NCI-H524 treated with DMSO at 0.1 percent for 48 hours (cell line): ENCODE measurements around the gene ARAP2.
A peak's percentile ranks its signal among the peaks of the same experiment; 100 is the strongest.
"Not testable (repeated sequence)": the region's sequence is repeated elsewhere in the genome, so short reads cannot be mapped to it uniquely, and the experiment has no call there.

ENCODE experiments used
- DNase-seq: peaks from one replicate; lab custom pipeline; 2025; lab: John Stamatoyannopoulos, UW

Gene ARAP2

DNA sequence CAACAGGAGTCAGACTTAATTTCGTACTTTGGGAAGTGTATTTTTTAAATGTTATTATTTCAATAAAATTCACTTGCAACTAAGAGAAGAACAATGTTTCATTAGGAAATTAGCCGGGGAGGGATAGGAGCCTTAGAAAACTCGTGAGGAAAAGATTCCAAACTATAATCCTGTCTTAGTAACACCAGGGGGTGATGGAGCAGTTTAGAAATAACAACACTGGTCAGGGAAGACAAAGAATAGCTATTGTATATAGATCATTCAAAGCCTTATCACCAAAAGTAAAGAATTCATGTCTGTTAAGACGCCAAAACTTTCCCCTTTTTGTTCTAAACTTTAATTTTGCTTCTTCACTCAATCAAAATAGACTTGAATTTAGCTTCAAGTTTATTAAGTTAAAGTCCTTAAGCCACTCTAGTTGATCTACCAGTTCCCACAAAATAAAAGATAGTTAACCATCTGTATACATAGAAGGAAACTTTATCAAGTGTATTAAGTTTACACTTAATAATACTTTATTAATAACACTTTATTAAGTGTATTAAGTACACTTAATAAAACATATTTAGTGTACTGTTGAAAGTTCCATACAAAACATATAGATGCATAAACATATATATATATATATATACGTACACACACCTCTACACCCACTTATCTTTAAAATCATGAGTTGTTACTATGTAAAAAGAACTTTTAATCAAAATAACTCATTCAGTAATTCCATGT lies 60.5 kb downstream of the ARAP2 start:
- DNase-seq, result no peak

- no peak for DNase-seq
Observed at GRCh38 chr4:36183232-36183631, 61.1 kb downstream of the ARAP2 start.

GRCh38 chr4:36182315-36182714 lies 62.0 kb downstream of the ARAP2 start:
- DNase-seq, result not testable (repeated sequence)

DNA sequence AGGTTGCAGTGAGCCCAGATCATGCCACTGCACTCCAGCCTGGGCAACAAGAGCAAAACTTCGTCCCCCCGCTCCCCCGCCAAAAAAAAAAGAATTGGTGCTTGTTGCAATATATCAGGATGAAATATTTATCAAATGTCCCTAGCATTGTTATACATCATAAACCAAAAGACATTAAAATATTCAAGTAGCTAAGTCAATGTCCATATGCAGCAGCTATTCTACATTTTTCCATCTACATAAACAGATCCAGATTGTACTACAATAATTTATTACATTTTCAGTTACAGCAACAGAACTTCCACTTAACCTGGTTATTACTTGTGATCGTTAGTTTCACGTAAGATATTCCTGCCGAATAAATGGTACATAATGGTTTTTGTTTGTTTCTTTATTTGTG lies 64.1 kb downstream of the ARAP2 start:
- DNase-seq, result no peak

GRCh38 chr4:36178484-36178883 lies 65.8 kb downstream of the ARAP2 start:
- DNase-seq, result no peak

- DNase-seq, result no peak
Observed at GRCh38 chr4:36177946-36178345, 66.4 kb downstream of the ARAP2 start.

DNA sequence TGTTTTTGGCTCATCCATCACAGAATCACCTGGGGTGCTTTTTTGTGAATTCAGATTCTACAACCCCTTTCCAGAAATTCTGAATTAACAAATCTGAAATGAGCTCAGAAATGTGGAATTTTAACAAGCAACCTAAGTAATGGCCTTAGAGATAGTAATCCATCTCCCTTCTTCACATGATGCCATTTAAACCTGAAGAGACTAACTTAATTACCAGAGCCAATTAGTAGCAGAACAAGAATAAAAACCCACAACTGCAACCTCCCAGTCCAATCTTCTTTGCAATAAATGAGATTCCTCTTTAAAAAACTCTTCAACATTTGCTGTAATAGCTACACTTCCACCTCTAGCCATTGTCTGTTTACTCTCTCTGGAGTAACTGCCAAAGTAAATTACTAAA lies 69.7 kb downstream of the ARAP2 start:
- DNase-seq, result no peak

- no peak for DNase-seq
Observed at GRCh38 chr4:36173905-36174304, 70.4 kb downstream of the ARAP2 start.

GRCh38 chr4:36172656-36173055 lies 71.7 kb downstream of the ARAP2 start:
- no peak for DNase-seq

- DNase-seq, result no peak
Observed at GRCh38 chr4:36168127-36168878, 76.0 kb downstream of the ARAP2 start.

GRCh38 chr4:36165631-36166005 lies 78.7 kb downstream of the ARAP2 start:
- DNase-seq, result no peak

- DNase-seq, result no peak
Observed at GRCh38 chr4:36164900-36165630, 79.2 kb downstream of the ARAP2 start.

GRCh38 chr4:36163198-36163597 lies 81.1 kb downstream of the ARAP2 start:
- no peak for DNase-seq

DNA sequence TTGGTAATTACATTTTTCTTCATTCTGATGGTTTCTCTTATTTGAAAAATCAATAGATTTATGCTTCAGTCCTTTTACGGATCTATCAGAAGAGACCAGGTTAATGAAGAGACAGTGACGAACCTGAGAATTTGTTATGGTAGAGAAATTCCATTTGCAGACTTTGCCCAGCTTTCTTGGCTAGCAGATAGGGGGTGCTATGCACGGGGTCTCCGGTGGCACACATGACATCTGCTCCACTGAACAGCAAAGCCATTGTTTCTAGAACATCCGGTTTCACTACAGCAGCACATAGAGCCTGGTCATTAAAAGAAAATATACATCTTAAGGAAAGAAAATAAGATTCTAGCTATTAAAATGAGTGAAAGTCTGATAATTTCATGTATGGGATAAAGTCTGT lies 85.1 kb downstream of the ARAP2 start:
- DNase-seq, result no peak

DNA sequence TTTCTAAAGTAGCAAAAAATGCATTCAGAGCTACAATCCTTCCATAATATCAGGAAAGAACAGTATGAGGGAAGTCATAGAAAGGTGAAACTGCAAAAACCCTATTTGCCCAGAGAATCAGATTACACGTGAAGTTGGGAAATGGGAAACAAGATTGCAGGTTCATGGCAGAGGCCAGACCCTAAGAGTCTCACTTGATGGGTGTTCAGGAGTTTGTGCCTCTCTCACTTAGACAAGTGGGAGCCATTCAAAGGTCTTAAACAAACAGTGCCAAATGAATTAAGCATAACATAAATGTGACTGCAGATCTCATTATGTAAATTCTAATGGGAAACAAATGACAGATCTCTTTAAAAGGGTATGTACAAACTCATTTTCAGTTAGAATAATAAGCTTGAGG lies 91.6 kb downstream of the ARAP2 start:
- DNase-seq, result no peak

GRCh38 chr4:36142504-36142903 lies 101.8 kb downstream of the ARAP2 start:
- no peak for DNase-seq

GRCh38 chr4:36141186-36141585 lies 103.1 kb downstream of the ARAP2 start:
- no peak for DNase-seq

- no peak for DNase-seq
Observed at GRCh38 chr4:36140421-36140820, 103.9 kb downstream of the ARAP2 start.

DNA sequence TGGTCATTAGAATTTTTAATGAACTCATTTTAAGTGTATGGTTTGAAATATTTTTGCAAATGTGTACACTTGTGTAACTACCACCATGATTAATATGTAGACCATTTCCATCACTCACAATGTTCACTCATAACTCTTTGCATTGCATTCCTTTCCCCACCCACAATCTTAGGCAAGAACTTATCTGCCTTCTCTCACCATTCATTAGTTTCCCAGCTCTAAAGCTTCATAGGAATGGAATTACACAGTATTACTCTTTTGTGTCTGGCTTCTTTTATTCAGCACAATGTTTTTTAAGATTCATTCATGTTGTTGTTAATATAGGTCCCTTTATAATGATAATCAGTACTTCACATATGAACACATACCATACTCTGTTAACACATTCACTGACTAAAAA lies 106.1 kb downstream of the ARAP2 start:
- DNase-seq, result no peak

- DNase-seq, result no peak
Observed at GRCh38 chr4:36137336-36137735, 107.0 kb downstream of the ARAP2 start.

GRCh38 chr4:36133658-36134057 lies 110.7 kb downstream of the ARAP2 start:
- DNase-seq, result no peak

DNA sequence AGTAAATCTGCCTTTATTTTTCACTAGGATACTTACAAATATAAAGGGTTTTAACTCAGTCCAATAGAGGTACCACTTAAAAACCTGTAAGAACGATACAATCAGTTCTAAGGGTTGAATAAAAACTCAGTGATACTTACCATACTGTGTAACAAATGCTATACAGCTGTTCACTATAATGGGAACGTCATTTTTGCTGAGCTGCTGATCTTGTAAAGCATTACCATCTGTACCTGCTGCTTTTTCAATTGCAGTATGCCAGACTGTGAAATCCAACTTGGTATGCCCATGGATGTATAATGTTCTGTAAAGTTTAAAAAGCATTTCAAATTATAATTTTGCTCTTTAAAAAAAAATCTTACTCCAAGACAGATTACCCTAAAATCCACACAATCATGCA lies 111.2 kb downstream of the ARAP2 start:
- peak; percentile 32 for DNase-seq

DNA sequence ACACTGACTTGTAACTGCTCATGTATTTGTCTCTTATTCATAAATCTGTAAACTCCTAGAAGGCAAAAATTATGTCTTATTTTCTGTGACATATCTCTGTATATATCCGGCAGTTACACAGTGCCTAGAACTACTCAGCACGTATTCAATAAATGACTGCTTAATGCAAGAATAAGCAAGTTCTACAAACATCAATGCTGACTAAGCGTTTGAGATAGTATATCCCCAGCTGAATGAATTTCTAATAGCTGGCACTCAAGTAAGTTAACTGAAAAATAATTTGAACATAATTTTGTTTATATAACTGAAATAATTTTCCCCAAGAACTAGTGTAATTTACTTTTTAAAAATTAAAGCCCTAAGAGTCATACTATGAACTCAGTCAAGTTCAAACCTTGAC lies 113.7 kb downstream of the ARAP2 start:
- DNase-seq, result no peak
